Lower leg skin (tissue), 4 donors: ENCODE data around the gene SCNN1B. TPM values are rescaled to one million over a fixed set of nuclear protein-coding genes. Genes with fewer than 3 reads are reported as not detected.

Experiments used
- DNase-seq, 2 donors: peaks; one replicate each; pipeline ENCODE4 v3.0.0-alpha.2; 2019; ENCODE audit warnings: low spot score in 2 of 2
- H3K4me3 ChIP-seq: fragments of 200-600 bp; sonication (generic); 2 replicates; pipeline ENCODE4 v1.5.1; 2017; ENCODE audit warnings: mild to moderate bottlenecking, low read depth; ENCODE audit not compliant: poor library complexity, severe bottlenecking
- CTCF ChIP-seq, 3 donors: fragments of 450-650 bp; IDR thresholded peaks; one replicate each; pipeline ENCODE4 v1.5.1; 2016; ENCODE audit warnings: antibody characterized with exemption in 3 of 3, mild to moderate bottlenecking in 3 of 3, moderate library complexity in 2 of 3
- POLR2A ChIP-seq, 2 donors: fragments of 450-650 bp; IDR thresholded peaks; one replicate each; pipeline ENCODE4 v1.6.1; 2016 to 2017; ENCODE audit warnings: antibody characterized with exemption in 2 of 2, mild to moderate bottlenecking in 1 of 2, moderate library complexity in 1 of 2
- WGBS, 2 donors: methylation state at CpG; one replicate each; pipeline ENCODE4 v1.1.5; 2018; 5-methylcytosine and 5-hydroxymethylcytosine counted together
- intact Hi-C: fragments of 100-400 bp; cut with DNase I; formaldehyde crosslinking; loops from one replicate; pipeline ENCODE4 v1.15.0; 2023; ENCODE audit warnings: low total_unique reads
- total RNA-seq, 4 donors: library from RNA; depleted of rRNA; stranded (reverse); fragments of >200 nt; gene quantifications; one replicate each; pipeline ENCODE4 v1.1.0, GENCODE V29; 2016

The SCNN1B gene
- total RNA-seq, 4 donors from 2014 or later, result 33.4 to 91.4 (median 76.6) TPM

GRCh38 chr16:23343643-23344612 lies 41.8 kb downstream of the SCNN1B start:
- no peak for DNase-seq
- TF ChIP-seq POLR2A (IDR thresholded peaks at IDR 0.05) (no peak), CTCF (IDR thresholded peaks at IDR 0.05) (no peak)

GRCh38 chr16:23345237-23345636 lies 43.1 kb downstream of the SCNN1B start:
- no peak overlapping the region for H3K4me3 ChIP-seq
- WGBS, 2 donors, result 75 to 80% methylated on average over 5 of the region's 5 CpGs
- DNase-seq, result no peak
- no peak for TF ChIP-seq CTCF (IDR thresholded peaks at IDR 0.05)
- no peak for TF ChIP-seq POLR2A (IDR thresholded peaks at IDR 0.05)
- intact Hi-C loops, result no loop called here

More at GRCh38 chr16:23343643-23344612, 41.8 kb downstream of the SCNN1B start:
- intact Hi-C loops, result no loop called here
- 65 to 71% methylated on average over 5 of the region's 5 CpGs for WGBS, 2 donors
- no peak overlapping the region for H3K4me3 ChIP-seq

- WGBS, 2 donors, result 65 to 66% methylated on average over 18 of the region's 18 CpGs
- no peak for DNase-seq
- intact Hi-C loops, result no loop called here
- TF ChIP-seq POLR2A (IDR thresholded peaks at IDR 0.05), result no peak
- TF ChIP-seq CTCF (IDR thresholded peaks at IDR 0.05), result no peak
- H3K4me3 ChIP-seq, result no peak overlapping the region
Observed at GRCh38 chr16:23348579-23349469, 46.7 kb downstream of the SCNN1B start.

GRCh38 chr16:23351360-23351759 lies 49.3 kb downstream of the SCNN1B start:
- TF ChIP-seq POLR2A (IDR thresholded peaks at IDR 0.05) (no peak), CTCF (IDR thresholded peaks at IDR 0.05) (no peak)
- DNase-seq, result no peak
- intact Hi-C loops, result no loop called here
- H3K4me3 ChIP-seq, result no peak overlapping the region
- WGBS, 2 donors, result 85% methylated on average over 5 of the region's 5 CpGs

GRCh38 chr16:23353440-23353839 lies 51.3 kb downstream of the SCNN1B start:
- no peak for DNase-seq
- intact Hi-C loops, result no loop called here
- TF ChIP-seq CTCF (IDR thresholded peaks at IDR 0.05) (no peak), POLR2A (IDR thresholded peaks at IDR 0.05) (no peak)
- H3K4me3 ChIP-seq, result no peak overlapping the region
